ENCODE measurements around the gene NTSR1. TPM values are rescaled to one million over a fixed set of nuclear protein-coding genes. Genes with fewer than 3 reads are reported as not detected.
A peak's percentile ranks its signal among the peaks of the same experiment; 100 is the strongest.
"Not testable (repeated sequence)": the region's sequence is repeated elsewhere in the genome, so short reads cannot be mapped to it uniquely, and the experiment has no call there.

Gene NTSR1
- total RNA-seq, 2 experiments from 2014 or later = 0.07 to 0.14 TPM

DNA sequence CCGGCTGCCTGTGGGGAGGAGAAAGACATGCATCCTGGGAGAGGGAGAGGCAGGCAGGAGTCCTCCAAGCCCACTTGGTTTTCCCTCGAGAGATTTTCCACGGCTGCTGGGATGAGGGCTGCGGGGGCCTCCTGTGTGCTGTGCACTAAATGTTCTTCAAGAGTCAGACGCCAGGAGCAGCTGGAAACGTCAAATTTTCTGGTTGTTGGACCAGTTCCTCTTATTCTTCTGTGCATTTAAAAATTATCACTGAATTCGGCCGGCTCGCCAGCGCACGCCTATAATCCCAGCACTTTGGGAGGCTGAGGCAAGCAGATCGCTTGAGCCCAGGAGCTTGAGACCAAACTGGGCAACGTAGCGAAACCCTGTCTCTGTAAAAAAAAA lies 32.8 kb upstream of the NTSR1 start:
- Mint-ChIP-seq H3K4me3 (no peak overlapping the region), H3K36me3 (ENCODE audit: low read depth) (peaks cover 2% of the 10 kb centered on the region), H3K4me1 (peaks cover 4% of the 10 kb centered on the region), H3K9me3 (ENCODE audit: low read depth) (no peaks in the 10 kb centered on the region), H3K27me3 (no peaks in the 10 kb centered on the region), H3K27ac (no peak overlapping the region)
- POLR2A ChIA-PET = no interaction called here
- ATAC-seq = no peak
- intact Hi-C loops (cut with DNase I, micrococcal nuclease) = no loop called here
- CTCF ChIA-PET = no interaction called here
- DNase-seq = no peak

DNA sequence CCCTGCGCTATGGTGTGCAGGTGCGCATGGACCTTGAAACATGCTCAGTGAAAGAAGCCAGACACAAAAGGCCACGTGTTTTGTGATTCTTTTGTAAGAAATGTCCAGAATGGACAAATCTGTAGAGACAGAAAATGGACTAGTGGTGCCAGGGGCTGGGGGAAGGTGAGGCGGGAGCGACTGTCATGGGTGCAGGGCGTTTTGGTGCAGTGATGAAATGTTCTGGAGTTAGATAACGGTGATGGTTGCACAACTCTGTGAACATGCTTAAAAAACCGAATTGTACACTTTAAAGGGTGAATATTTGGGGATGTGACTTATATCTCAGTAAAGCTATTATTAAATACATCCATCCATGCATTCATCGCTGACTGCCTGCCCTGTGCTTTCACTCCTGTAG lies 31.7 kb upstream of the NTSR1 start:
- POLR2A ChIA-PET = no interaction called here
- Mint-ChIP-seq H3K36me3 (ENCODE audit: low read depth) (no peaks in the 10 kb centered on the region), H3K4me1 (peaks cover 4% of the 10 kb centered on the region), H3K27ac (no peak overlapping the region), H3K9me3 (ENCODE audit: low read depth) (no peaks in the 10 kb centered on the region), H3K4me3 (no peak overlapping the region), H3K27me3 (no peaks in the 10 kb centered on the region)
- CTCF ChIA-PET = no interaction called here
- intact Hi-C loops (cut with DNase I, micrococcal nuclease) = no loop called here
- ATAC-seq = no peak
- no peak for DNase-seq

DNA sequence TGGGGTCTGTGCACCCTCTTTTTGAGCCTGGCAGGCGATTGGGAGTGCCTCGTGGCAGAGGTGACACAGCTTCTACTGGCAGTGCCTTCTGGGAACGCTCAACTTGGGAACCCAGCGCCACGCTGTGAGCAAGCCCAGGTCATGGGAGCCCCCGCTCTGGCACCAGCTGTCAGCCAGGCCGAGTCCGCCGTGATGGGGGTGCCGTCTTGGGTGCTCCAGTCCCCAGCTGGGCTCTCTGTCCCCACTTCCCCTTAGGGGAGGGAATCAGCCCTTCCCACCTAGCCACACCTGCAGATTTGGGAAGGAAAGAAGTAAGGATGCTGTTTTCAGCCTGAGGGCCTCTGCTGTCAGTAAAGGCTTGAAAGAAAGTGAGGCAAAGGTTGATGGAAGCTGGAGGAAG lies 31.0 kb upstream of the NTSR1 start:
- no peaks in the 10 kb centered on the region for H3K27me3 Mint-ChIP-seq
- H3K4me1 Mint-ChIP-seq = peaks cover 4% of the 10 kb centered on the region
- DNase-seq (no peak), ATAC-seq (no peak)
- intact Hi-C loops (cut with DNase I, micrococcal nuclease) = no loop called here
- ChIA-PET CTCF (interaction anchor here (0.5 to 1.2 kb wide), 2 partner anchors 82 to 688 kb away, joined by 3 read pairs; no protein-coding TSS in a partner anchor), POLR2A (no interaction called here)
- no peaks in the 10 kb centered on the region for H3K36me3 Mint-ChIP-seq (ENCODE audit: low read depth)
- no peak overlapping the region for H3K4me3 Mint-ChIP-seq
- H3K27ac Mint-ChIP-seq = no peak overlapping the region
- no peaks in the 10 kb centered on the region for H3K9me3 Mint-ChIP-seq (ENCODE audit: low read depth)

DNA sequence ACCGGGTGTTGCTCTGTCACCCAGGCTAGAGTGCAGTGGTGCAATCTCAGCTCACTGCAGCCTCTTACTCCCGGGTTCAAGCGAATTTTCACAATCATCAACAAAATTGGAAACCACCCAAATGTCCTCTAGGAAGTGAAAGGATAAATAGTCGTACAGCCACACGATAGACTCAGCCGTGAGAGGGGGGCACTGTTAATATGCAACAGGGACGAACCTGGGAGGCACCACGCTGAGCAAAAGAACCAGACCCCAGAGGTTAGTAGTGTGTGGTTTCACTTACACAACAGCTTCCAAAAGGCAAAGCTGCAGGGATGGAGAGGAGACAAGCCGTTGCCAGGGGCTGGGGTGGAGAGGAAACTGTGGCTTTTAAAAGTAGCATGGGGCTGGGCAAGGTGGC lies 30.1 kb upstream of the NTSR1 start:
- ChIA-PET POLR2A (interaction anchor here (0.6 kb wide), 1 partner anchor 55 kb away, joined by 3 read pairs; no protein-coding TSS in a partner anchor), CTCF (interaction anchor here (0.6 to 1.6 kb wide), 4 partner anchors 8 to 114 kb away, joined by 3 to 6 read pairs (median 4); no protein-coding TSS in a partner anchor)
- H3K27ac Mint-ChIP-seq = no peak overlapping the region
- intact Hi-C loops (cut with DNase I, micrococcal nuclease) = no loop called here
- H3K4me3 Mint-ChIP-seq = no peak overlapping the region
- H3K36me3 Mint-ChIP-seq (ENCODE audit: low read depth) = no peaks in the 10 kb centered on the region
- ATAC-seq = no peak
- peaks cover 4% of the 10 kb centered on the region for H3K4me1 Mint-ChIP-seq
- H3K27me3 Mint-ChIP-seq = no peaks in the 10 kb centered on the region
- DNase-seq = no peak
- H3K9me3 Mint-ChIP-seq (ENCODE audit: low read depth) = no peaks in the 10 kb centered on the region

DNA sequence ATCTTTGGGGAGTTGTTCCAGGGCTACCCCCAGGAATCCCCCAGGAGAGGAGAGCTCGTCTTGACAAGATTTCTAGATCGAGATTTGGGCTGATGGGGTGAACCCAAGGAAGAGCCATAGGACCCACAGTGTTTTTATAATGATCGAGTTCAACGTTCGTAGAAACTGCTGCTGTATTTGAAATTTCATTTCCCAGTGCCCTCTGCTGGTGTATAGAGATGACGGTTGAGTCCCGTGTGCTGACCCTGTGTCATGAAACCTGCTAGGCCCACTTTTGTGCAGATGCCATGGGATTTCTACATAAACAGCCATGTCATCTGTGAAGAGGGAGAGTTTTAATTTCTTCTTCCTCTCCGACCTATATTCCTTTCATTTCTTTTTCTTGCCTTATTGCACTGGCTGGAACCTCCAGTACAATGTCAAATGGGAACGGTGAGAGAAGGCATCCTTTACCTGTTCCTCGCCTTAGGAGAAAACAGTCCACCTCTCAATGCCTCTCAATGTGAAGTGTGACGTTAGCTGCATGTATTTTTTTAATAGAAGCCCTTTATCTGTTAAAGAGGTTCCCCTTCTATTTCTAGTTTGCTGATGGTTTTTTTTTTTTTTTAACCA lies 28.6 kb upstream of the NTSR1 start:
- H3K9me3 Mint-ChIP-seq (ENCODE audit: low read depth) = no peaks in the 10 kb centered on the region
- DNase-seq (no peak), ATAC-seq (no peak)
- intact Hi-C loops (cut with DNase I, micrococcal nuclease) = no loop called here
- H3K36me3 Mint-ChIP-seq (ENCODE audit: low read depth) = no peaks in the 10 kb centered on the region
- H3K4me3 Mint-ChIP-seq = no peak overlapping the region
- H3K27me3 Mint-ChIP-seq = no peaks in the 10 kb centered on the region
- H3K27ac Mint-ChIP-seq = no peak overlapping the region
- POLR2A ChIA-PET = no interaction called here
- CTCF ChIA-PET = interaction anchor here (0.9 to 1.2 kb wide), 2 partner anchors 10 to 126 kb away, joined by 3 to 4 read pairs; no protein-coding TSS in a partner anchor
- H3K4me1 Mint-ChIP-seq = peaks cover 4% of the 10 kb centered on the region

DNA sequence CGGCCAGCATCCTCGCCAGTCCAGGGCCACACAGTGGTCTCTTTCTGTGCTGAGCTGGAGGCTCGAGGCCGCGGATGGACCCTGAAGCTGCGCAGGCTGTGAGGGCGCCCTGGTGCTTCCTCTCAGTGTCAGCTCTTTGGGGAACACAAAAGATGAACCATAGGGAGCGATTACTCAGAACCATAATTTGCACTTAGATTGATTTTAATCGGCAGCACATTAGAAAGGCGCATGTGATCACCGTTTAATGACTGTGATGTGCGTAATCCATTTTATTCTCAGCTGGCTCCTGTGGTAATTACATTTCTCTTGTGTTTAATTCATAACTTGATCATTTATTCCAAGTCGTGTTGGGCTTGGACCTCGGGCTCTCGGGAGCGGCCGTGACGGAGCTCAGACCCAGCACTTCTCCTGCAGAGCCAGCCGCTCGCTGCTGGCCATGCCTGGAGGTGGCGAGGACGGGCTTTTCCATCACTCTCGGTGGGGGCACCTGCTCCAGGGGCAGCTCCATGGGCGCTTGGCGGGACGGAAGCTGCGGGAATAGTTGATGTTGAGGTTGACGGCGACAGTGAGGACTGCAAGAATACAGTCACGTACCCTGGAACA lies 25.6 kb upstream of the NTSR1 start:
- H3K27ac Mint-ChIP-seq = no peak overlapping the region
- no peak overlapping the region for H3K4me3 Mint-ChIP-seq
- ChIA-PET POLR2A (no interaction called here), CTCF (no interaction called here)
- ATAC-seq = no peak
- no peak for DNase-seq
- H3K4me1 Mint-ChIP-seq = peaks cover 12% of the 10 kb centered on the region
- H3K9me3 Mint-ChIP-seq (ENCODE audit: low read depth) = no peaks in the 10 kb centered on the region
- H3K27me3 Mint-ChIP-seq = peaks cover 2% of the 10 kb centered on the region
- intact Hi-C loops (cut with DNase I, micrococcal nuclease) = no loop called here
- H3K36me3 Mint-ChIP-seq (ENCODE audit: low read depth) = no peaks in the 10 kb centered on the region

DNA sequence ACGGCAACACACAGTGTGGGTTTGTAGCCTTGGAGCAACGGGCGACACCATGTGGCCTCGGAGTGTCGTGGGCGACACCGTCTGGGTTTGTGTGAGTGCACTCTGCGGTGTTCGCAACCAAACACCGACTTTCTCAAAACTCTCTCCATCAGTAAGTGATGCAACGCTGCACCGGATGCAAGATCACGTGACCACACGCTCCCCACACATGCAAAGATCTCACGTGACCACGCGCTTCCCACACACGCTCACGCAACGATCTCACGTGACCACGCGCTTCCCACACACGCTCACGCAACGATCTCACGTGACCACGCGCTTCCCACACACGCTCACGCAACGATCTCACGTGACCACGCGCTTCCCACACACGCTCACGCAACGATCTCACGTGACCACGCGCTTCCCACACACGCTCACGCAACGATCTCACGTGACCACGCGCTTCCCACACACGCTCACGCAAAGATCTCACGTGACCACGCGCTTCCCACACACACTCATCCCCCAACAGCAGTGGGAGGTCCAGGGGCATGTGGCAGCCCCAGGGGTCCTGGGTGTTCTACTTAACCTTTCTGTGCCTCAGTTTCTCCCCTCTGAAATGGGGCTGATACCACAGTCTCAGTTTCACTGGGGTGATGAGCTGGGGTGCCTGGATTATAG lies 24.8 kb upstream of the NTSR1 start:
- CTCF ChIA-PET; H3K4me1 Mint-ChIP-seq; DNase-seq; H3K27ac Mint-ChIP-seq; H3K9me3 Mint-ChIP-seq (ENCODE audit: low read depth); H3K36me3 Mint-ChIP-seq (ENCODE audit: low read depth); intact Hi-C loops (cut with DNase I, micrococcal nuclease); H3K27me3 Mint-ChIP-seq; ATAC-seq; H3K4me3 Mint-ChIP-seq; POLR2A ChIA-PET: not testable (repeated sequence)

DNA sequence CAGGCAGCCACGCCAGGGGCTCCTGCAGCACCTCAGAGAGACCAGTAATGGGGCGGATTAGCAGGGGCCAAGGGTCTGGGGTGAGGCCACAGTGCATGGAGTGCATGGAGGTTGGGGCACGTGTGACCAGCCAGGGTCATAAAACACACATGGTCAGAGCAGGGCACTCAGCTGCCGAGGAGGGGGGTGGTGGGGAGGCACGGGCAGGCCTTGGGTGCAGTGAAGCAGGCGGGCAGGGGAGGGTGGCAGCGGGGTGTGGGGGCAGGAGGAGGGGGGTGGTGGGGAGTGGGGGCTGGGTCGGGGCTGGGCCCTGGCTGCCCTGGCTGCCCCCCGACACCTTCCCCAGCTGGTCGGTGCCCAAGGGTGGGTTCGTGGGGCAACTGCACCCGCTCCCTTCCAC lies 23.7 kb upstream of the NTSR1 start:
- DNase-seq (no peak), ATAC-seq (no peak)
- Mint-ChIP-seq H3K4me1 (peaks cover 8% of the 10 kb centered on the region), H3K27me3 (peaks cover 2% of the 10 kb centered on the region), H3K9me3 (ENCODE audit: low read depth) (no peaks in the 10 kb centered on the region), H3K36me3 (ENCODE audit: low read depth) (no peaks in the 10 kb centered on the region), H3K4me3 (no peak overlapping the region), H3K27ac (no peak overlapping the region)
- ChIA-PET CTCF (interaction anchor here (1.1 kb wide), 1 partner anchor 34 kb away, joined by 3 read pairs; no protein-coding TSS in a partner anchor), POLR2A (no interaction called here)
- intact Hi-C loops (cut with DNase I, micrococcal nuclease) = no loop called here

DNA sequence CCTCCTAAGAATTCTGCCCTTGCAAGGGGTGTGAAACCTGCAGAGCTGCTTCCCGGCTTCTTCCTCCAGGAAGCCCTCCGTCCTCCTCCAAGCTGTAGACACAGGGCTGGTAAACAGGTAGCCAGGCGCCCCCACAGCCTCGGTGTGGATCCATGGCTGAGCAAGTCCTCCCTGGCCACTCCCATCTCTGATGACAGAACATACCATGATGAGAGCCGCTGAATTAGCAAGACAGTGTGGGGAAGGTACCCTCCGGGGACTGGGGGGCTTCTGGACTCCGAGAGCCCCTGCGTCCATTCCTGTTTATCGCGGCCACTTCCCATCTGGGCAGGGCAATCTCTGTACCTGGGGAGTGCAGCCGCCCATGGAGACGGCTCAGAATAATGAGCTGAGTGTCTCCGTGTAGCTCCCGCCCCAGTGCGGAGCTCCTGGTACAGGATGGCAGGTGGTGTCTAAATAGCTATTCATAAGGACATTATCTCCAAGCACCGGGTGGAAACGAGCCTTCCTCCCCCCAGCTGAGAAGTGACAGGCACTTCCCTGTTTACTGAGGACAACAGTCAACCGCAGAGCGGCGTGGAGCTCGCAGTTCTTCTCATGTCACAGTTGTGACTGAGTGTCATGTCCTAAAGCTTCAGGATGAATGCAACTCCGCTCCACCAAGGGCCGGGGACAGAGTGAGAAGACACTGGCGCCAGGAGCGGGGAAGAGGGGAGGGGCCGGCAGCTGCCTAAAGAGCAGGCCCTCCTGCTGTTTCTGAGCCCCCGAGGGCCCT lies 22.7 kb upstream of the NTSR1 start:
- no peaks in the 10 kb centered on the region for H3K36me3 Mint-ChIP-seq (ENCODE audit: low read depth)
- ChIA-PET POLR2A (no interaction called here), CTCF (interaction anchor here (0.5 to 1.2 kb wide), 6 partner anchors 12 to 103 kb away, joined by 3 to 5 read pairs (median 4); no protein-coding TSS in a partner anchor)
- no peaks in the 10 kb centered on the region for H3K9me3 Mint-ChIP-seq (ENCODE audit: low read depth)
- H3K4me1 Mint-ChIP-seq = peaks cover 8% of the 10 kb centered on the region
- ATAC-seq (peak; percentile 57), DNase-seq (peak; percentile 38)
- intact Hi-C loops (cut with DNase I, micrococcal nuclease) = no loop called here
- no peak overlapping the region for H3K4me3 Mint-ChIP-seq
- no peak overlapping the region for H3K27ac Mint-ChIP-seq
- H3K27me3 Mint-ChIP-seq = peaks cover 2% of the 10 kb centered on the region

DNA sequence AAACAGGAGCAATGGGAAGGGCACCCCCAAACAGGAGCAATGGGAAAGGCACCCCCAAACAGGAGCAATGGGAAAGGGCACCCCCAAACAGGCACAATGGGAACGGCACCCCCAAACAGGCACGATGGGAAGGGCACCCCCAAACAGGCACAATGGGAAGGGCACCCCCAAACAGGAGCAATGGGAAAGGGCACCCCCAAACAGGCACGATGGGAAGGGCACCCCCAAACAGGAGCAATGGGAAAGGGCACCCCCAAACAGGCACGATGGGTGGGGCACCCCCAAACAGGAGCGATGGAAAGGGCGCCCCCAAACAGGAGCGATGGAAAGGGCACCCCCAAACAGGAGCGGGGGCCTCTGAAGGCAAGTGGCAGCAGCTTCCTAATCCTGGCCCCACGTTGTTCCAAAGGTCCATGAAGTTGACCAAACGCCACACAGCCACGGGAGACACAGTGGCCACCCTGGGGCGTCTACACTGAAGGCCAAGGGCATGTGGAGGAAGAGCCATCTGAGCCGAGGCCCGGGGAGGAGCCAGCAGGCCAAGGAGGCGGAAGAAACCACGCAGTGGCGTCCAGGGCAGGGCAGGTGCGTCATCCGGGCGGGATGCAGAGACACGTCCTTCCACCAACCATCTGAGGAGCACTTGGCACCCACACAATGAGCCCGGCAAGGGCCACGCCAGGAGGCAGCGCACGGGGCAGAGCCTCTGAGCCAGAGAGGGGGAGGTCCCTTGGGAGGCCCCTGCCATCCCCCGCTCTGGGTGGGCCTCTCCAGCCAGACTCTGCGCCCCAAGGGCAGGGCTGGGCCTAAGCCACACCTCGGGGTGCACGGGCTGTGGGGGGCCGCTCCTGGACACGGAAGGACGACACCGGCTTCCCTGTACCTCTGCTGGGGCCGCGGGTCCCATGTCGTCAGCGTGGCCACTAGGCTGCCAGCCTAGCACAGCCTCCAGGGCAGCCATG lies 21.5 kb upstream of the NTSR1 start:
- ChIA-PET CTCF (interaction anchor here (0.7 to 1.2 kb wide), 3 partner anchors 65 to 102 kb away, joined by 3 to 5 read pairs (median 4); no protein-coding TSS in a partner anchor), POLR2A (no interaction called here)
- peaks cover 2% of the 10 kb centered on the region for H3K27me3 Mint-ChIP-seq
- H3K36me3 Mint-ChIP-seq (ENCODE audit: low read depth) = no peaks in the 10 kb centered on the region
- no peak for DNase-seq
- H3K4me3 Mint-ChIP-seq = no peak overlapping the region
- ATAC-seq = no peak
- H3K9me3 Mint-ChIP-seq (ENCODE audit: low read depth) = no peaks in the 10 kb centered on the region
- intact Hi-C loops (cut with DNase I, micrococcal nuclease) = no loop called here
- H3K4me1 Mint-ChIP-seq = peaks cover 8% of the 10 kb centered on the region
- no peak overlapping the region for H3K27ac Mint-ChIP-seq

DNA sequence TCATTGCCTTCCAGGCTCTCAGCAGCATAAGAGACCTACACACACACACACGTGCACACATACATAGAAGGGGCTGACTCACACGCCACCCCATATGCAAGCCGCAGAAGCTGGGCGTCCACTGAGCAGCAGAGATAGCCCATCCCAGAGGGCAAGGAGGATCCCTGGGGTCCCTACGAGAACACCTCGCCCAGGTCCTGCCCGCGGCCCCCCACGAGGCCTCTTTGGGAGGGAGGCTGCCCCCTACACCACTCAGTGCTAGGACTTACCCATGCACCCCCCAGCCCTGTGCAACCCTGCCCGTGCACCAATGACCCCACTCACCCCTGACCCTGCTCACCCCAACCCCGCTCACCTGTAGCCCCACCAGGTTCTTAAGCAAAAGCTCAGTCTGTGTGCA lies 20.6 kb upstream of the NTSR1 start:
- intact Hi-C loops (cut with DNase I, micrococcal nuclease) = no loop called here
- H3K9me3 Mint-ChIP-seq (ENCODE audit: low read depth) = no peaks in the 10 kb centered on the region
- ATAC-seq = no peak

More for the DNA sequence above, 20.6 kb upstream of the NTSR1 start:
- peaks cover 2% of the 10 kb centered on the region for H3K27me3 Mint-ChIP-seq
- ChIA-PET POLR2A (no interaction called here), CTCF (interaction anchor here (1.5 kb wide), 1 partner anchor 104 kb away, joined by 6 read pairs; no protein-coding TSS in a partner anchor)
- peaks cover 8% of the 10 kb centered on the region for H3K4me1 Mint-ChIP-seq
- H3K27ac Mint-ChIP-seq = no peak overlapping the region
- no peak for DNase-seq
- H3K4me3 Mint-ChIP-seq = no peak overlapping the region
- H3K36me3 Mint-ChIP-seq (ENCODE audit: low read depth) = no peaks in the 10 kb centered on the region

Measured in activated CD4-positive, alpha-beta T cell treated with anti-CD3 and anti-CD28 coated beads for 36 hours (primary cell).